ENCODE results near the gene RPH3AL.
"Not testable (repeated sequence)": the region's sequence is repeated elsewhere in the genome, so short reads cannot be mapped to it uniquely, and the experiment has no call there.

The RPH3AL gene

DNA sequence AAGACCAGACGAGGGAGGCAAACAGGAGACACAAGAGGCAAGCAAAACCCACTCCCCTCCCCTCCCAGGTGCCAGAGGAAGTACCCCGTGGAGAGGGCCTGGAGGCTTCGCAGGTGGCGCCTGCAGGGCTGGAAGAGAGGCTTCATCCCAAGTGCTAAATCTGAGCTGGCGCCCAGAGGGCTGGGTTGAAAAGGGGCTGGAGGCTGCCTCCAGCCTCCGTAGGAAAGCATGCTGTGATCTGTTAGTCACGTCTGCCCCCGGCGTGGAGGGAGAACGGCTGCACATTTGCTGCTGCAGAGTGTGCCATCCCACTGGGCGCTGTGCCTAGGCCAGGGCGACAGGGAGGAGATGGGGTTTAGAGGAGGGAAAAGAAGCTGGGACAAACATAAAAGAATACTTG, 16.9 kb downstream of the RPH3AL start:
- DNase-seq: no peak

GRCh38 chr17:334974-335481, 17.6 kb downstream of the RPH3AL start:
- DNase-seq: no peak

DNA sequence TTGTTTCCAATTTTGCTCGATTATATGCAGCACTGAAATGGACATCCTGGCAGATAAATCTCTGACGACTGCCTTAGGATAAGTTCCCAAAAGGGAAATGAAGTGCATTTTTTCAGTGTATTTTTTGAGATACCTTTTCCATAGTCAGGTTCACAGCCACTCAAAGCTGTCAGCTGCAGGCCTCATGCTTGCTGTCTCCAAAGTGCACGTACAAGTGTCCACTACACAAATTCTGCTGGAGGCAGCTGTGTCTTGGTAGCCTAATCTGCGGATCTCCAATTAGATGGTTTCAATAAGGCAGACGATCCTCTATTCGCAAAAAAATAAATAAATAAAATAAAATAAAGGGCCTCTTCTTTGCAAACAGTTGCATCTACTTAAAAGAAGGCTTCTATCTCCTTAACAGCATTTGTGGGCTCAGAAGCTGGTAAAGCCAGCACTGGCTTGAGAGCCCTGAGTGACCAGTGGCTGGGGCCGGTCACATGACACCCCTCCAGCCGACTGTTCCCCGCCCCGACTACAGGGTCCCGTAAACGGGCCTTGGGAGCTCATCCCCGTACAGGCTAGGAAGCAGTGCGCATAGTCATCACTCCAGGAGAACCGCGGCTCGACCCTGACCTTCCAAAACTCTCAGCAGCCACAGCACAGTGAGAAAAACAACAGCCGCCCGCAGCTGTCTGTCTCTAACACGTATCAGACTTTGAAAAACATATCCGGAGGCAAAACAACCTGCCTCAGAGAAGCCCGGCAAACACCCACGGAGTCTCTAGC, 18.8 kb downstream of the RPH3AL start:
- no peak for DNase-seq

DNA sequence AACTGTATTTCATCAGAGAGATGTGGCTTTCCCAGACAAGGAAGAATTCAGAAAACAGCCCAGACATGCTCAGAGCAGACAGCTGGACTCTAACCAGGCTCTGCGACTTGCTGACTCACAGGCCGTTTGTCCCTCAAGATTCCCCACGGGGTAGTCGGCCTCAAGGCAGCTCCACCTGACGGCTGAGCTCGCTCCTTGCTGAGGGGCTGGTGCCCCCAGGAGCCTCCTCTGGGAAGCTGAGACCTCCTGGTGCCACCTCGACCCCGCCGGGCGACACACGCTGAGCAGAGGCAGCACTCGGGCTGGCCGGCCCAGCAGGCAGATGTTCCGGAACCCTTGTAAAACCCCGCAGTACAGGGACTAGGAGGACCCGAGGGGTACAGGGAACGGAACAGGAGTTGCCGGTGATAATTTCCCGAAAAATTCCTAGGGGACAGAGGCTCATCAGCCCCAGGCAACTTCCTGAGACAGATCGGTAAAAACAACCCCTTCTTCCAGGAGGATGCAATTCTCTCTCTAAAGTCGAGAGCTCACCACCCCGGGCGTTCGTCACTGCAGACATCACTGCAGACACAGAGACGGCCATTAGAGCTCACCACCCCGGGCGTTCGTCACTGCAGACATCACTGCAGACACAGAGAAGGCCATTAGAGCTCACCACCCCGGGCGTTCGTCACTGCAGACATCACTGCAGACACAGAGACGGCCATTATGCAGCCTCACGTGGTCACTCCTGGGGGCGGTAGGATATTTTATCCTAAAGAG, 19.9 kb downstream of the RPH3AL start:
- DNase-seq: no peak

DNA sequence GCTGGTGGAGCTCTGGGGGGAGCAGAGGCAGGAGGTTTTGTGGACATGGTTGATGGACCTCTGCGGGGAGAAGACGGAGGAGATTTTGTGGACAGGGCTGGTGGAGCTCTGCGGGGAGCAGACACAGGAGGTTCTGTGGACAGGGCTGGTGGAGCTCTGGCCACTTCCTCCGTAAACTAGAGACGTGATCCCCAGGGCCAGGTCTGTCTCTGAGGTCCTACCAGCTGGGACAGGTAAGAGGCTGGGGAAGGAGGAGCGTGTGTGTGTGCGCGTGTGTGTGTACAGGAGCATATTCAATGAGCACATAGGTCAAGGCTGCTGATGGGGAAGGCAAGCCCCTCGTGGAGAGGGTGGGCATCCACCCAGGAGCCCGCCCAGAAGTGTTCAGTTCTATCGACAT, 20.6 kb downstream of the RPH3AL start:
- no peak for DNase-seq

GRCh38 chr17:330993-331701, 21.5 kb downstream of the RPH3AL start:
- no peak for DNase-seq

GRCh38 chr17:329784-330420, 22.7 kb downstream of the RPH3AL start:
- DNase-seq: no peak

GRCh38 chr17:327971-328370, 24.6 kb downstream of the RPH3AL start:
- no peak for DNase-seq

DNA sequence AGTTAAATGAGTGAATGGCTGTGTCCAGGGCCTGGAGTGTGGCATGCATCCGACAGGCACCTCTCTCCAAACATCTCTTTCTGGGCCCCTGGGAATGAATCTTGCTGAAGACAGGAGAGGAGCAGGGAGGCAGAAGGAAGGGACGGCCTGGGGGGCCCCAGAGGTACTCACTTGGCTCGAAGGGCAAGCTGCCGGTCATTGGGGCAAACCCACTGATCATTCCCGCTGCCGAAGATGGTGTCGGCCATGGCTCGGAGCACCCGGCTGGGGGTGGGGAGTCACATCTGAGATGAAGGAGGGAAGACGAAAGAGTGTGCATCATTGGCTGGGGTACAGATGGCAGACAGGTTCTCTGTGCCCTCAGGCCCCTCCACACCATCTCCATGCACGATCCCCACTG, 25.3 kb downstream of the RPH3AL start:
- DNase-seq: no peak

DNA sequence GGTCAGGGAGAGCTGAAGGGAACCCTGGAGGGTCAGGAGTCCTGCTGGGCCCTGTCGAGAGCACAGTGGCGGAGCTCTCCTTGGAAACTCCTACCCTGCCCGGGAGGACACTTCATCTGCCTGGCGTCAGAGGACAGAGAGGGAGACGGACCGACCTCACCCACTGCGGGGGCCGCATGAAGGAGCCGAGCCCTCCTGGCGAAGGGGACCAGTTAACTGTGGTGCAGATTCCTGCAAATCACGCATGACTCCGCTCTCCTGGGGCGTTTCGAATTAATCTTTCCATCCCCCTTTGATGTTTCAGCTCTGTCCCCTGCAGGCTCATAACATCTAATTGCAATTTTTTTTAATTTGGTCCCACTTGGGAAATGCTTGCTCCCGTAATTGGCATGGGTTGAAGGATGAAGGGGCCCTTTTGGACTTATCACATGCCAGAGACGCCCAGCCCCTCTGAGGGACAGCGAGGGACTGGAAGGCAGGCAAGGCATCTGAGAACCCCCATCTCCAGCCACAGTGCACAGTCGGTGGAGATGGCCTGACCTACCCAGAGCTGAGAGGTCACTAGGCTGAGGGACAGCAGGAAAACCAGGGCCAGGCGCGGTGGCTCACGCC, 26.5 kb downstream of the RPH3AL start:
- DNase-seq: no peak

- no peak for DNase-seq
Observed at GRCh38 chr17:325270-326009, 27.2 kb downstream of the RPH3AL start.

GRCh38 chr17:323721-324571, 28.7 kb downstream of the RPH3AL start:
- no peak for DNase-seq

GRCh38 chr17:323181-323580, 29.4 kb downstream of the RPH3AL start:
- no peak for DNase-seq

- DNase-seq: no peak
Observed at GRCh38 chr17:322006-322780, 30.4 kb downstream of the RPH3AL start.

DNA sequence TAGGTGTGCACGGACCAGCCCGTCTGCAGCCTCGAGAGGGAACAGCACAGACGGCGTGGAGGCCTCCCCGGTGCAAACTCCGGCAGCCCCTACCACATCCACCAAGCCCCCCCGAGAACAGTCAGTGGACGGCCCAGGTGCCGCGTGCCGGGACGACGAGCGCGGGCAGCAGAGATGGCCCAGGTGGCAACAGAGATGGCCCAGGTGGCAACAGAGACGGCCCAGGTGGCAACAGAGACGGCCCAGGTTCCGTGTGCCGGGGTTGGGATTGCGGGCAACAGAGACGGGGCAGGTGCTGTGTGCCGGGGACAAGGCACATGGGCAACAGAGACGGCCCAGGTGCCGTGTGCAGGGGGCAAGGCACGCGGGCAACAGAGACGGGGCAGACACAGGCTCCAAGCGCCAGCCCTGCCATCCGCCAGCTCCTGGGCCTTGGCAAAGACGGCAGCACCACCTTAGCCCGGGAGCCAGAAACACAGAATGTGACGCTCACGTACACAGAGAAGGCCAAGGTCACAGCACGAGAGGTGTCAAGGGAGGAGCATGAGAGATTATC, 31.1 kb downstream of the RPH3AL start:
- DNase-seq: no peak

- no peak for DNase-seq
Observed at GRCh38 chr17:320809-321385, 31.7 kb downstream of the RPH3AL start.

- DNase-seq: no peak
Observed at GRCh38 chr17:320139-320538, 32.5 kb downstream of the RPH3AL start.

GRCh38 chr17:319266-319665, 33.3 kb downstream of the RPH3AL start:
- DNase-seq: no peak

DNA sequence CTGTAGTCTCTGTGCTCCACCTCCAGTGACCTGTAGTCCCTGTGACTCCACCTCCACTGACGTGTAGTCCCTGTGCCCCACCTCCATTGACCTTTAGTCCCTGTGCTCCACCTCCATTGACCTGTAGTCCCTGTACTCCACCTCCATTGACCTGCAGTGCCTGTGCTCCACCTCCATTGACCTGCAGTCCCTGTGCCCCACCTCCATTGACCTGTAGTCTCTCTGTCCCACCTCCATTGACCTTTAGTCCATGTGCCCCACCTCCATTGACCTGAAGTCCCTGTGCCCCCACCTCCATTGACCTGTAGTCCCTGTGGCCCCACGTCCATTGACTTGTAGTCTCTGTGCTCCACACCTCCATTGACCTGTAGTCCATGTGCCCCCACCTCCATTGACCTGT, 35.5 kb downstream of the RPH3AL start:
- not testable (repeated sequence) for DNase-seq

All from GF-D8 (cell line).